HG02623 (cell line): Measurements from ENCODE around the gene PCCA.
A peak's percentile ranks its signal among the peaks of the same experiment; 100 is the strongest.
"Not testable (repeated sequence)": the region's sequence is repeated elsewhere in the genome, so short reads cannot be mapped to it uniquely, and the experiment has no call there.

Experiments
- ATAC-seq: cut with Tn5 transposase; IDR thresholded peaks from one replicate; pipeline ENCODE4 v1.9.1; 2021; ENCODE audit warnings: moderate library complexity; ENCODE audit not compliant: unreplicated experiment

PCCA gene

DNA sequence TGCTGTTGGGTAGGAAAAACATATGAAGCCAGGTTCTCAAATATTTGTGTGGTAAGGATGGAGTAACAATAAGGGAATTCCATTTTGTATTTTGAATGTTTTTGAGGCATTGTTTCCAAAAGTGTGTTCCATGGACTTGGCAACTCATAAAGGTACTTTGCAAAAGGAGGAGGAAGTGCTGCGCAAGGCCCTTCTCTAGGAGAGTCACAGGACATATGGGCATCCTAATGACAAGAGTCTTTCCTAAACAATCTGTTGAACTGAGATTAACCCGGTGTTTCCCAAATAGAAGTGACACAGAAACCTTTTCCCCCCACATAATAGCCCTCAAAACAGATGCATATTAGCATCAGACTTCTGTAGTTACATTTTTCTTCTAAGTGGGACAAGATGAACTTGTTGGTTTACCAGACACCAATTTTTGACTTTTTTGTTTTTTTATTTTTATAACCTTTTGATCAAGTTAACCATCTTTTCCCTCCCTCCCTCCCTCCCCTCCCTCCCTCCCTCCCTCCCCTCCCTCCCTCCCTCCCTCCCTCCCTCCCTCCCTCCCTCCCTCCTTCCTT, 209.3 kb downstream of the PCCA start:
- ATAC-seq, result no peak

- ATAC-seq, result no peak
Observed at GRCh38 chr13:100298691-100299090, 209.8 kb downstream of the PCCA start.

- no peak for ATAC-seq
Observed at GRCh38 chr13:100300243-100300642, 211.3 kb downstream of the PCCA start.

DNA sequence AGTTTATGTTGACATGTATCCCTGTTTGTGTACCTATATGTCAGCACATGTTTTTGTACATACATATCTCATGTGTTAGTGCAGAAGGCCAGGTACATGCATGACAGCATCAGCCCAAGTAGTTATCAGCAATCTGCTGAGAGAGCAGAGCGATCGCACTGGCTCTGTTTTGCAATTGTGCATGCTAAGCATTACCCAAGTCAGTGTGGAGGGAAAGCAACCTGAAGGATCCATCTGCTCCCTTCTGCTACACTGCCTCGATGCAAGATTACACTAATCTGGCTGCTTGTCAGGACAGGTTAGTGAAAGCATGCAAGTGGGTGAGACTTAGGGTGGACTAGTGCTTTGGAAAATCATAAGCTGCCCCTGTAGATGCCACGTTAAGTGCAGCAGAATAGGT, 211.8 kb downstream of the PCCA start:
- ATAC-seq, result no peak

DNA sequence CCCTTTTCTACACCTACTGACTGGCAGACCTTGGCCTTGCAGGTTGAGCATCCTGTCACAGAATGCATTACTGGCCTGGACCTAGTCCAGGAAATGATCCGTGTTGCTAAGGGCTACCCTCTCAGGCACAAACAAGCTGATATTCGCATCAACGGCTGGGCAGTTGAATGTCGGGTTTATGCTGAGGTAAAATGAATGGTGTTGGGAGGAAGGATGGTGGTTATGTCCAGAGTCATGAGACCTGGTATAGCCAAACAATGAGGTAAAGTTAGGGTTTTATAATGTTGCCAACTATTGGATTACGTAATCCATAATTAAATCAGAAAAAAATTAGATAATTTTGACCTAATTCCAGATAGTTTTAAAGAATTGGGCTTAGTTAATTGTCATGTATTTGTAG, 212.5 kb downstream of the PCCA start:
- no peak for ATAC-seq

- no peak for ATAC-seq
Observed at GRCh38 chr13:100302391-100302790, 213.5 kb downstream of the PCCA start.

DNA sequence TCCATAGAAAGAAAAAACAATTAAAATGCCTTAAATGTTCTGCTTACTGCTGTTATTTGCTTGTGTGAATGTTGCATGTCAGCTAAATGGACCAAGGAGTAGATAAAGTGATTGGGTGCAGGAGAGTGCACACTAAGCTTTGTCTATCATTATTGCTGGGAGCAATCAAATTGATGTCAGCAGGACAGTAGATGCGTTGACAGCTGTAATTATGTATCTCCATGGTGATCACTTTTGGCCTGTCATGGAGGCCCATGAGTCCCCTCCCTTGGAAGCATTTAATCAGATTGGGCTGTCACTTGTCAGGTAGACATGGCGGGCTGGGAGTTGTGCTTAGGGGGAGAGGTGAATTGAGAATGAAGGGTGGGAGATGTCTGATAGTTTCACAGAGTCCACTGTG, 215.3 kb downstream of the PCCA start:
- no peak for ATAC-seq

GRCh38 chr13:100305398-100305797, 216.5 kb downstream of the PCCA start:
- ATAC-seq, result no peak

- ATAC-seq, result no peak
Observed at GRCh38 chr13:100306030-100306429, 217.1 kb downstream of the PCCA start.

DNA sequence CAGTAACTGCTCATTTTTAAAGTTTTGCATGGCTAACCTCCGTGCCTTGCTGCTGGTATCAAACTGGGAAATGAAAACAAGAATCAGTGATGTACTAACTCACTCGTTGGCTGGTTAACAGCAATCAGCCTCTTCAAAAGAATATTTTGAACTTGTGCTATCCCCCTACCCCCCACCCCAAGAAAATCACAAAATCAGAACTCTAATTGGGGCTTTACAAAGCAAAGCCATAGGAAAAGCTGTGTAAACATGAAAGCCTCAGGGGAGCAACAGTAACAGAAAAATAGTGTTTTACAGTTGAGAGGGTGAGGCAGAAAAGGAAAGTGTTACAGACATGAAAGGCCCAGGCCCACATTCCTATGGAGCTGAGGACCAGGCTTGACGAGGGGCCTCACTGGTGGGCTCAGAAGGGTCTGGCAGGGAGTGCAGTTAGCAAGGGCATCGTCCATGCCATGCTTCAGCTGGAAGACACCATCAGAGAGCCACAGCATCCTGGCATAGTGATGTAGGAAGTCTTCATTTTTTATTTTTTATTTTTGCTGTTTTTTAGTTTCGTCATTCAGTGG, 217.6 kb downstream of the PCCA start:
- no peak for ATAC-seq

- no peak for ATAC-seq
Observed at GRCh38 chr13:100314132-100314910, 225.4 kb downstream of the PCCA start.

DNA sequence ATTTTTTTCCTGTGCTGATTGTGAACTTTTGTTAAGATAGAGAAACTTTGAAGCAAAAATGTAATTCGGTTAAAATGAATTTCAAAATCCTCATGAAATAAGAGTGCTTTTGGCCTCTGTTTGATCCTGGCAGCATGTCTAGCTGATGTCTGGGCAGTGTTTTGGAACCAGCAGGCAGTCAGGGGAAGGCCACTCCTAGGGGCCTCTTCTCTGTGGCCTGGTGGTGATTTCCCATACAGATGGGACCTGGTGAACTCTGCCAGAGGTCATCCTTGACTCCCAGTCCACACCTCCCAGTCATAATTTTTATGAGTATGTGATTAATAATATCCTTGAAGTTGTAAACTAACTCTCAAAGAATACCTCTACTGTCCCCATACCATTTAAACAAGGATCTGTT, 226.6 kb downstream of the PCCA start:
- peak; percentile 64 for ATAC-seq

GRCh38 chr13:100318473-100318872, 229.6 kb downstream of the PCCA start:
- ATAC-seq, result not testable (repeated sequence)

GRCh38 chr13:100323937-100324336, 235.0 kb downstream of the PCCA start:
- no peak for ATAC-seq

DNA sequence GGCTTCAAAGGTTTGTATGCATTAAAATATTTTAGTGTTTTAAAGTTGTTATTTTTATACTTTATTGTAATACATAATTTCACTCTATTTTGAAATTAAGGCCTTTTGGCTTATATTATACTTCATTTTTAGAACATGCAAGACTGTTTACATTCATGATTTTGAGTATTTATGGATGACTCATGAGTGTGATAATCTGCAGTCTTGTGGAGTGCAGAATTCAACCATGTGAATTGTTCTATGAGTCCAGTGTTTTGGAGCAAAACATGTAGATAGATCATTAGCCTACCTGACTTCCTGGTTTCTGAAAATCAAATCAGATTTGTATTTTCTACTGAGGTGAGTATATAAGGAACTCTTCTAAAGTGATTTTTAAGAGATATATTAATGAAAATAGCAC, 241.8 kb downstream of the PCCA start:
- ATAC-seq, result no peak

DNA sequence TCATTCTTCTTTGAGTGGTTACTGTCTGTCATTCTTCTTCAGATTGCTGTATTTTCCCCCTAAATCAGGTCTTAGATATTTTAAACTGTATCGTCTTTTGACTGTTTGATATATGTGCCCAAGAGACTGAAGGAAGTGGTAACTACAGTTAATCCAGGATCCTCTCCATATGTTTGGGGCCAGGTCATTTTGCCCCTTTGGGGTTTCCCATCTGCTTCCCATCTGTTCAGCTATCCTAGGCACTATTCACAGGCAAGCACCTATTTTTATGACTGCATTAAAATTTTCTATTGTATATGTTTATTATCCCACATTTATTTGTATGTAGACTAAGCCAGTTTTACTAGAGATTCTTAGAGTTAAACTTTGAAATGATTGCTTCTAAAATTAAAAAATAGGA, 244.2 kb downstream of the PCCA start:
- ATAC-seq, result no peak

DNA sequence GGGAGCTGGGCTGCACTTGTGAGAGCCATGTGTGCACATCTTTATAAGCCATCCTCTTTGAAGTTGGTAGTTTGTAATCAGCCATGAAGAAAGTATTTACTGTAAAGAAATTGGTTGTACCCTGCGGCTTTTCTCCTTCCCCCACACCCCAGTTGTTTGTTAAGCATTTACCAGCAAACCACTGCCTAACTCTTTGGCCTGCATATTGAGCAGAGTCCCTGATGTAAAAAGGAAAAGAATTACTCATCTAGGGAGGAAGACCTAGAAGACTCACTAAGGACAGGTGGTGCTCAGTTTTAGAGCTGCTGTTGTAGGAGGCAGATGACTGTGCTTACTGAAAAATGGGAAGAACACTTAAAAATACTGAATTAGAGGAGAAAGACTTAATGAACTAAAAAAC, 245.3 kb downstream of the PCCA start:
- ATAC-seq, result no peak

- ATAC-seq, result no peak
Observed at GRCh38 chr13:100336795-100337516, 248.1 kb downstream of the PCCA start.

DNA sequence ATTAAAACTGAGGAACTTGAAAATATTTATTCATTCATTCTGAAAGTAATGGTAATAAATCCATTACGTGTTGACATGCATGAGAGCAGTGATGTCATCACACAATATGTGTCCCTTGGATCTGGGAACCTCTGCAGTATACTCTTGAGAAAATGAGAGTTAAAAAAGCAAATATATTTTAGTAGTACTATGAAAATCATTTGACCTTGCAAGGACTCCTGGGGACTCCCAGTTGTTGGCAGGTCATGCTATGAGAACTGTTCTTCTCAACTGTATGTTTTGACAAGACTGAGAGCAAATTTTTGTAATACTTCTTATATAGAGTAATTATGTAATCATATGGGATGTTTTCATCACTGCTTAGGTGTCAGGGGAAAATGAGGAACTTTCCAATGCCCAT, 249.4 kb downstream of the PCCA start:
- no peak for ATAC-seq

DNA sequence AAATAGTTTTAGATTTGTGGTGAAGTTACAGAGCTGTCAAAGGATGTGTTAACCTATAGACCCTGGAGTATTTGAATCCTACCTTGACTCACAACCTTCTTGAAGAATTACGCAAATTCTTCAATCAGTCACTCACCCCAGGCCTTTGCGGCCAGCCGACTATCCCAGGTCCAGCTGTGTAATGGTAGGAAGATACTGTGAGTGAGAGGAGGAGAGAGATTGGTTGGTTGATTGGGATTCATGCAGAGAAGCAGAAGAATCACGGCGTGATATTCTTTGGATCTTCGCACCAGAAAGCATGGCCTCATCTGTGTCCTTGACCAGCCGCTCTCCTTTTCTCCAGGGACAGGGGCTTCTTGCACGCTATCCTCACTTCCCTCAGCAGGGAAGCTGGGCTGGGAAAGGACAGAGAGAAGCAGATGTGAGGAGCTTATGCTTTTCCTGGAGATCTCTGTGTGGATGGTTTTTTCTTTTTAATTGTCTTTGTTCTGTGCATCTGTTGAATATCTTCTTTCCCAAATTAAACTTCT, 250.6 kb downstream of the PCCA start:
- no peak for ATAC-seq

GRCh38 chr13:100340865-100341264, 252.0 kb downstream of the PCCA start:
- ATAC-seq, result no peak

DNA sequence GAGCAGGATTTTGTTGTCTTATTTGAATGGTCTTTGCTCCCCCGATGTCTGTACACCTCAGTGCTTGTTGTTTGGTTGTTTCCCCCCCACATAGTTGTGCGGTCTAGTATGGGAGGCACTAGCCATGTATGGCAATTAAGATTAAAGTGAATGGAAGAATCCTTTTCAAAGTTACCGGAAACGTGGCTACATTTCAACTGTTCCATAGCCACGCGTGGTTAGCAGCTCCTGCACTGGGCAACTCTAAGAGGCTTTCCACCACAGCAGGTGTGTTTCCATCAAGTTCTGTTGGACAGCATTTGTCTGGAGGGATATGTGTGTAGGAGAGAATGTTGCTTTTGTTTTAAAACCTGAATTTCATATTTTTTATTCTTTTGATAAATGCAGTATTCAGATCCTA, 252.4 kb downstream of the PCCA start:
- no peak for ATAC-seq
